IMR-90 (cell line): Measurements from ENCODE around the gene INA. TPM values are rescaled to one million over a fixed set of nuclear protein-coding genes. Genes with fewer than 3 reads are reported as not detected.
A peak's percentile ranks its signal among the peaks of the same experiment; 100 is the strongest.

Experiments used
- ATAC-seq: fragments of 200-7000 bp; cut with Tn5 transposase; 2 replicates; pipeline ENCODE4 v1.9.1; 2020; ENCODE audit warnings: low read depth, mild to moderate bottlenecking, moderate library complexity
- BruUV-seq: library from RNA; stranded (reverse); fragments of 400-500 nt; replicated peaks from 2 replicates; lab custom pipeline; 2021; lab: Mats Ljungman, UMichigan
- CTCF ChIA-PET: fragments of 300-600 bp; formaldehyde crosslinking; extraction: SDS; loops from one replicate; lab custom pipeline; 2021; ENCODE audit warnings: antibody characterized with exemption; lab: Yijun Ruan, JAX
- POLR2A ChIA-PET: fragments of 300-600 bp; sonication (Branson Sonifier 250); formaldehyde crosslinking; loops from one replicate; lab custom pipeline; 2022; ENCODE audit warnings: antibody characterized with exemption; ENCODE audit not compliant: unreplicated experiment; lab: Charles Lee
- DNase-seq: peaks from one replicate; pipeline ENCODE4 v3.0.0; 2013
- H2AFZ ChIP-seq: replicated peaks from 2 replicates; pipeline ENCODE3; 2013; ENCODE audit warnings: low read length, mild to moderate bottlenecking; ENCODE audit not compliant: poor library complexity
- H2AK5ac ChIP-seq: 2 replicates; pipeline ENCODE4 v1.6.1; 2013; ENCODE audit warnings: low read depth, low read length, inconsistent platforms
- H2AK9ac ChIP-seq: replicated peaks from 2 replicates; pipeline ENCODE3; 2013; ENCODE audit warnings: mild to moderate bottlenecking, low read depth, low read length, moderate library complexity; ENCODE audit not compliant: poor library complexity
- H2BK120ac ChIP-seq: 2 replicates; pipeline ENCODE4 v1.6.1; 2013; ENCODE audit warnings: low read depth, low read length, inconsistent platforms
- H2BK15ac ChIP-seq: 3 replicates; pipeline ENCODE4 v1.6.1; 2013; ENCODE audit warnings: low read depth, low read length, inconsistent platforms
- H2BK20ac ChIP-seq: 2 replicates; pipeline ENCODE4 v1.6.1; 2013; ENCODE audit warnings: low read depth, mild to moderate bottlenecking, inconsistent platforms, low read length, moderate library complexity
- H2BK5ac ChIP-seq: 2 replicates; pipeline ENCODE4 v1.6.1; 2013; ENCODE audit warnings: mild to moderate bottlenecking, low read depth, low read length, inconsistent platforms; ENCODE audit not compliant: poor library complexity, severe bottlenecking
- H3K14ac ChIP-seq: replicated peaks from 2 replicates; pipeline ENCODE4 v1.6.1; 2013; ENCODE audit warnings: low read depth, low read length, inconsistent platforms
- H3K18ac ChIP-seq: 2 replicates; pipeline ENCODE4 v1.6.1; 2013; ENCODE audit warnings: low read depth, low read length, control low read depth
- H3K23ac ChIP-seq: 2 replicates; pipeline ENCODE4 v1.6.1; 2013; ENCODE audit warnings: low read depth, low read length, inconsistent platforms
- H3K27ac ChIP-seq: 2 replicates; pipeline ENCODE4 v1.5.1; 2013; ENCODE audit warnings: mild to moderate bottlenecking, control low read depth, low read length; ENCODE audit not compliant: insufficient read depth
- H3K27me3 ChIP-seq: 2 replicates; pipeline ENCODE4 v1.6.1; 2013; ENCODE audit warnings: low read length; ENCODE audit not compliant: control insufficient read depth, insufficient read depth
- H3K36me3 ChIP-seq: 2 replicates; pipeline ENCODE4 v1.6.1; 2013; ENCODE audit warnings: low read length, mixed read lengths; ENCODE audit not compliant: control insufficient read depth, insufficient read depth
- H3K4ac ChIP-seq: 2 replicates; pipeline ENCODE4 v1.6.1; 2013; ENCODE audit warnings: low read depth, low read length, inconsistent platforms
- H3K4me1 ChIP-seq: 2 replicates; pipeline ENCODE4 v1.6.1; 2013; ENCODE audit warnings: low read length, mixed read lengths; ENCODE audit not compliant: control insufficient read depth, insufficient read depth
- H3K4me2 ChIP-seq: 2 replicates; pipeline ENCODE4 v1.6.1; 2013; ENCODE audit warnings: low read depth, mild to moderate bottlenecking, control low read depth, low read length, moderate library complexity
- H3K4me3 ChIP-seq: 2 replicates; pipeline ENCODE4 v1.5.1; 2013; ENCODE audit warnings: low read depth, mild to moderate bottlenecking, control low read depth, low read length, moderate library complexity; ENCODE audit not compliant: insufficient read depth
- H3K56ac ChIP-seq: 2 replicates; pipeline ENCODE4 v1.6.1; 2013; ENCODE audit warnings: low read length, inconsistent platforms; ENCODE audit not compliant: insufficient read depth; ENCODE audit errors: extremely low read depth
- H3K79me1 ChIP-seq, 2 experiments: 2 replicates each; pipeline ENCODE4 v1.6.1; 2013; ENCODE audit warnings: low read length in 2 of 2, inconsistent platforms in 1 of 2, low read depth in 1 of 2
- H3K9ac ChIP-seq: 2 replicates; pipeline ENCODE4 v1.6.1; 2013; ENCODE audit warnings: low read depth, low read length, control low read depth
- H3K9me1 ChIP-seq: 2 replicates; pipeline ENCODE4 v1.6.1; 2013; ENCODE audit warnings: low read length, inconsistent platforms; ENCODE audit not compliant: insufficient read depth
- H3K9me3 ChIP-seq: 2 replicates; pipeline ENCODE4 v1.6.1; 2013; ENCODE audit warnings: low read length; ENCODE audit not compliant: control insufficient read depth, insufficient read depth
- H4K20me1 ChIP-seq: 2 replicates; pipeline ENCODE4 v1.6.1; 2013; ENCODE audit warnings: low read length, inconsistent platforms; ENCODE audit not compliant: insufficient read depth
- H4K5ac ChIP-seq: 2 replicates; pipeline ENCODE4 v1.6.1; 2013; ENCODE audit warnings: mild to moderate bottlenecking, low read depth, low read length, control low read depth
- H4K8ac ChIP-seq, 2 experiments: 2 replicates each; pipeline ENCODE4 v1.6.1; 2013; ENCODE audit warnings: low read depth in 2 of 2, low read length in 2 of 2, control low read depth in 1 of 2, inconsistent platforms in 1 of 2
- H4K91ac ChIP-seq: 2 replicates; pipeline ENCODE4 v1.6.1; 2013; ENCODE audit warnings: low read depth, low read length, inconsistent platforms; ENCODE audit not compliant: insufficient read depth
- BHLHE40 ChIP-seq: fragments of 150-350 bp; IDR thresholded peaks from 2 replicates; pipeline ENCODE4 v1.6.1; 2016; ENCODE audit warnings: mild to moderate bottlenecking, low read depth, low read length
- MAFK ChIP-seq: IDR thresholded peaks from 2 replicates; pipeline ENCODE4 v1.6.1; 2012; ENCODE audit warnings: low read depth, low read length, improper control_type of control experiment
- MAZ ChIP-seq: IDR thresholded peaks from 2 replicates; pipeline ENCODE4 v1.6.1; 2012; ENCODE audit warnings: low read depth, mild to moderate bottlenecking, low read length, improper control_type of control experiment, moderate library complexity, borderline replicate concordance
- NFE2L2 ChIP-seq: fragments of 150-350 bp; IDR thresholded peaks from 2 replicates; pipeline ENCODE4 v1.6.1; 2016; ENCODE audit warnings: low read depth, mild to moderate bottlenecking, low read length
- POLR2A ChIP-seq: IDR thresholded peaks from 2 replicates; pipeline ENCODE4 v1.6.1; 2012; ENCODE audit warnings: mild to moderate bottlenecking, low read depth, low read length
- RAD21 ChIP-seq: IDR thresholded peaks from 2 replicates; pipeline ENCODE4 v1.6.1; 2012; ENCODE audit warnings: low read length, improper control_type of control experiment
- RCOR1 ChIP-seq: IDR thresholded peaks from 2 replicates; pipeline ENCODE4 v1.6.1; 2012; ENCODE audit warnings: mild to moderate bottlenecking, low read length, improper control_type of control experiment; ENCODE audit not compliant: insufficient replicate concordance
- SMC3 ChIP-seq: fragments of 150-350 bp; IDR thresholded peaks from 2 replicates; pipeline ENCODE4 v1.6.1; 2016; ENCODE audit warnings: low read depth, mild to moderate bottlenecking, antibody characterized with exemption, low read length, moderate library complexity
- WGBS, 2 experiments: methylation state at CpG; one replicate each; pipeline versions ENCODE4 v1.1.5 to v1.1.7; 2013; ENCODE audit warnings: missing lambda C conversion rate in 2 of 2; ENCODE audit not compliant: insufficient read length in 1 of 2; ENCODE audit errors: extremely low coverage in 2 of 2; 5-methylcytosine and 5-hydroxymethylcytosine counted together
- dilution Hi-C: fragments of 300-500 bp; cut with HindIII; formaldehyde crosslinking; loops from one replicate; pipeline ENCODE4 v1.14.3; 2018; ENCODE audit warnings: low sequenced_read_pairs; ENCODE audit not compliant: unreplicated experiment
- in situ Hi-C: fragments of 300-500 bp; cut with MboI; formaldehyde crosslinking; loops from 3 replicates; pipeline ENCODE4 v1.14.3; 2019; ENCODE audit warnings: low sequenced_read_pairs, inconsistent platforms, mixed read lengths
- intact Hi-C: fragments of 100-400 bp; cut with micrococcal nuclease; formaldehyde crosslinking; loops from 2 replicates; pipeline ENCODE4 v1.10.0; 2022
- polyA plus RNA-seq, 3 experiments: library from polyadenylated mRNA; depleted of rRNA; stranded (reverse); fragments of >200 nt; gene quantifications; 2 replicates each; pipeline ENCODE4 v1.2.3, GENCODE V29; 2012; ENCODE audit warnings: low replicate concordance in 1 of 3
- total RNA-seq: library from RNA; depleted of rRNA; stranded (reverse); fragments of >200 nt; gene quantifications from 2 replicates; pipeline ENCODE4 v1.2.3, GENCODE V29; 2012
- TF ChIP-seq, protein P1 (sequence below): fragments of 150-350 bp; IDR thresholded peaks from 2 replicates; pipeline ENCODE4 v1.6.1; 2017; ENCODE audit warnings: mild to moderate bottlenecking, antibody characterized with exemption, low read length, low read depth

INA gene
- total and polyA plus RNA-seq, 2 of the 4 experiments (the other 2 are of a cell fraction), result 4.5 to 7.5 TPM

DNA sequence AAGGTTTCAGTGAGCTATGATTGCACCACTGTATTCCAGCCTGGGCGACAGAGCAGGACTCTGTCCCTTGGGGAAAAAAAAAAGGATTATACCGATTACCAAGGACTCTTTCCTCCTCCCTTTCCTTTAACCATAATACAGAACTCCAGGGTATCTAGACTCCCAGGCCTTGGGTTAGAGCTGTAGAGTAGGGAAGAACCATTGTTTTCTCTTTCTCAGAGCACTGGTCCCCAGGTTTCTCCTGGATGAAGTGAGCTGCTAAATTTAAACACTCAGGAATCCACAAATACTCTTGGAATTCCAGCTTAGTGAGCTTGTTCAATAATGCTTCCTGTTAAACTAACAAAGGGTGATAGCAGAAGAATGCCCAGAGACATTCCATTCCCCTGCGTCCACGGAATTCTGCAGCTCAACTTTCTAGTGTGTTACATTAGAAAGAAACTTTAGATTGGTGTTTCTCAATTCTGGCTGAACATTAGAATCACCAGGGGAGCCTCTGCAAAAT is 45.8 kb upstream of the INA start (continued):
- TF ChIP-seq BHLHE40, result no peak

GRCh38 chr10:103232131-103232673 is 44.7 kb upstream of the INA start:
- H2BK20ac ChIP-seq, result peak overlapping the region; percentile 100
- POLR2A ChIA-PET, result no interaction called here
- no peak for TF ChIP-seq POLR2A
- TF ChIP-seq RAD21, result no peak
- TF ChIP-seq RCOR1, result no peak
- TF ChIP-seq, protein P1, sequence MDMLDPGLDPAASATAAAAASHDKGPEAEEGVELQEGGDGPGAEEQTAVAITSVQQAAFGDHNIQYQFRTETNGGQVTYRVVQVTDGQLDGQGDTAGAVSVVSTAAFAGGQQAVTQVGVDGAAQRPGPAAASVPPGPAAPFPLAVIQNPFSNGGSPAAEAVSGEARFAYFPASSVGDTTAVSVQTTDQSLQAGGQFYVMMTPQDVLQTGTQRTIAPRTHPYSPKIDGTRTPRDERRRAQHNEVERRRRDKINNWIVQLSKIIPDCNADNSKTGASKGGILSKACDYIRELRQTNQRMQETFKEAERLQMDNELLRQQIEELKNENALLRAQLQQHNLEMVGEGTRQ, result no peak
- TF ChIP-seq MAFK, result no peak
- no peak for TF ChIP-seq SMC3
- TF ChIP-seq MAZ, result no peak
- no peak for TF ChIP-seq NFE2L2
- H2BK120ac ChIP-seq, result peak overlapping the region; percentile 96
- H4K91ac ChIP-seq, result peak overlapping the region; percentile 85
- peaks cover 19% of the 10 kb centered on the region for H3K4me1 ChIP-seq
- peak overlapping the region; percentile 81 for H3K14ac ChIP-seq
- peak overlapping the region; percentile 55 for H2AFZ ChIP-seq
- in situ Hi-C loops, result loop anchor here (5.0 kb wide), 1 partner anchor 40 kb away; the partner anchor contains the start of gene NT5C2
- no peak overlapping the region for H3K9ac ChIP-seq
- dilution Hi-C loops, result no loop called here
- H4K5ac ChIP-seq, result peak overlapping the region; percentile 78
- H4K8ac ChIP-seq, result peak overlapping the region; percentile 61 to 87
- no peak for ATAC-seq
- H3K4me3 ChIP-seq, result no peak overlapping the region
- H3K27me3 ChIP-seq, result no peaks in the 10 kb centered on the region
- H2BK15ac ChIP-seq, result peak overlapping the region; percentile 99; the same call in 2 of the 3 replicates
- H2AK5ac ChIP-seq, result peak overlapping the region; percentile 97
- CTCF ChIA-PET, result interaction anchor here (0.7 kb wide), 1 partner anchor 229 kb away, joined by 3 read pairs; no protein-coding TSS in a partner anchor
- H3K9me1 ChIP-seq, result peaks cover 6% of the 10 kb centered on the region
- no TSS peak for BruUV-seq
- H2BK5ac ChIP-seq, result peak overlapping the region; percentile 97
- intact Hi-C loops, result no loop called here
- WGBS, 2 experiments, result no CpG with 5 or more reads among the region's 3 CpGs
- DNase-seq, result no peak
- H3K4ac ChIP-seq, result peak overlapping the region; percentile 96
- H2AK9ac ChIP-seq, result peak overlapping the region; percentile 9
- peak overlapping the region; percentile 79 for H3K23ac ChIP-seq
- H3K27ac ChIP-seq, result peak overlapping the region; percentile 93
- H3K79me1 ChIP-seq, result peaks cover 0 to 13% of the 10 kb centered on the region in 2 experiments; a peak in 1 of 4 replicates
- H3K9me3 ChIP-seq, result no peaks in the 10 kb centered on the region
- no peak overlapping the region for H3K4me2 ChIP-seq
- H3K18ac ChIP-seq, result peak overlapping the region; percentile 87
- H3K56ac ChIP-seq, result peak overlapping the region; percentile 79; the same call in 1 of the 2 replicates
- no peaks in the 10 kb centered on the region for H3K36me3 ChIP-seq
- H4K20me1 ChIP-seq, result no peaks in the 10 kb centered on the region
